HL-60 (cell line): ENCODE results near the gene BAHCC1.

Source experiments
- DNase-seq, 2 experiments: peaks; one replicate each; pipeline ENCODE4 v3.0.0-alpha.2; 2010 to 2020; ENCODE audit warnings: low read depth in 1 of 2, low spot score in 1 of 2
- H3K27ac ChIP-seq: fragments of 250-450 bp; sonication (Bioruptor Pico); replicated peaks from 2 replicates; pipeline ENCODE4 v1.5.1; 2020; ENCODE audit warnings: mild to moderate bottlenecking, moderate library complexity
- H3K27me3 ChIP-seq: fragments of 250-450 bp; sonication (Bioruptor Pico); 2 replicates; pipeline ENCODE4 v1.5.1; 2021; ENCODE audit warnings: mild to moderate bottlenecking, moderate library complexity; ENCODE audit not compliant: insufficient read depth, poor library complexity, severe bottlenecking
- H3K4me3 ChIP-seq: replicated peaks from 2 replicates; pipeline ENCODE4 v1.5.1; 2011; ENCODE audit warnings: mild to moderate bottlenecking, control low read depth, low read length; ENCODE audit not compliant: insufficient read depth
- GABPA ChIP-seq: IDR thresholded peaks from 2 replicates; pipeline ENCODE4 v1.6.1; 2012; ENCODE audit warnings: low read depth
- POLR2AphosphoS5 ChIP-seq: IDR thresholded peaks from 2 replicates; pipeline ENCODE4 v1.6.1; 2012; ENCODE audit warnings: low read depth
- SPI1 ChIP-seq: IDR thresholded peaks from 2 replicates; pipeline ENCODE4 v1.6.1; 2012; ENCODE audit warnings: low read depth, mild to moderate bottlenecking, borderline replicate concordance
- TF ChIP-seq, protein P1 (sequence below): IDR thresholded peaks from one replicate; pipeline ENCODE4 v1.5.1; 2011; ENCODE audit warnings: low read length, control low read depth, inconsistent platforms; ENCODE audit not compliant: insufficient read depth
- TF ChIP-seq, protein P2 (sequence below): IDR thresholded peaks from 2 replicates; pipeline ENCODE4 v1.6.1; 2012; ENCODE audit warnings: low read depth; ENCODE audit not compliant: insufficient replicate concordance

The BAHCC1 gene

DNA sequence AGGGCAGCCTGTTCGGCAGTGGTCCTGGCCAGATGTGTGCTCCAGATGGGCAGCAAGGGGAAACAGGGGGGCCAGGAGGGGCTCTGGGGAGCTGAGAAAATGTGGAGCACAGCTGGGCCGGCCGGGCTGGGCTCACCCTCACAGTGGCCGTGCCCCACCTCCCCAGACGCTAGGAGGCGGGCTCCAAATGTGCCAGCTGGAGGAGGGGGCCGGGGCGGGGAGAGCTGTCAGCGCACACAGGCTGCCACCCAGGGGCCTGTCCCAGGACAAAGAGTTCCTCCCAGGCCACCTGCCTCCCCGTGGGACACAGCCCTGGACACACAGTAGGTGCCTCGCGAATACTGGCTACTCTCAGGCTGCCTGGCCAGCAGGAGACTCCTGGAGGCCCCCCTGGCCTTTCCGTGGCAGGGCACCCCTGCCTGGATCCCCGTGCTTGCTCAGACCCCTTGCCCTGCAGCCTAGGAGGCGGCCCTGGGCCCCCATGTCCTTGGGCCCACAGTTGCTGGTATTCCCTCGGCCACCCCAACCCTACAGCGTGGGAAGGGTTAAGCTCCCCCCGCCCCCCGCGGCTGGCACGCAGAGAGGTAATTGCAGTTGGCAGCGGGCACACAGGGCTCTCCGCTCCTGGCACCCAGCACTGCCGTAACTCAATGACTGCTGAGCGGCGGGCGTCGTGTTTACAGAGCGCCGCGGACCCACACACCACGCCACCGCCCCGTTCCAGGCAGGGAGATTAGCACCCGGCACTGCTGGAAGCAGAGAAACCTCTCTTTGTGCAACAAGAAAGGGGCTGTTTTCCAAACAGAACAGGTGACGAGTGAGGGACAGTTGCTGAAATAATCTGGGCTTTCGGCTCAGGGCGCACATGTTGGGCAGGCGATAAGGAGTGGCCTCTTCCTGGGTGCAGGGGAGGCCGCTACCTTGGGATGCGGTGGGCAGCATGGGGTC is 32.2 kb downstream of the BAHCC1 start:
- peak overlapping the region; percentile 19 for H3K4me3 ChIP-seq
- DNase-seq: peak; percentile 45 to 88
- TF ChIP-seq GABPA (no peak), SPI1 (peak; percentile 26; the same call in 1 of the 2 replicates), POLR2AphosphoS5 (peak; percentile 95)
- TF ChIP-seq, protein P1, sequence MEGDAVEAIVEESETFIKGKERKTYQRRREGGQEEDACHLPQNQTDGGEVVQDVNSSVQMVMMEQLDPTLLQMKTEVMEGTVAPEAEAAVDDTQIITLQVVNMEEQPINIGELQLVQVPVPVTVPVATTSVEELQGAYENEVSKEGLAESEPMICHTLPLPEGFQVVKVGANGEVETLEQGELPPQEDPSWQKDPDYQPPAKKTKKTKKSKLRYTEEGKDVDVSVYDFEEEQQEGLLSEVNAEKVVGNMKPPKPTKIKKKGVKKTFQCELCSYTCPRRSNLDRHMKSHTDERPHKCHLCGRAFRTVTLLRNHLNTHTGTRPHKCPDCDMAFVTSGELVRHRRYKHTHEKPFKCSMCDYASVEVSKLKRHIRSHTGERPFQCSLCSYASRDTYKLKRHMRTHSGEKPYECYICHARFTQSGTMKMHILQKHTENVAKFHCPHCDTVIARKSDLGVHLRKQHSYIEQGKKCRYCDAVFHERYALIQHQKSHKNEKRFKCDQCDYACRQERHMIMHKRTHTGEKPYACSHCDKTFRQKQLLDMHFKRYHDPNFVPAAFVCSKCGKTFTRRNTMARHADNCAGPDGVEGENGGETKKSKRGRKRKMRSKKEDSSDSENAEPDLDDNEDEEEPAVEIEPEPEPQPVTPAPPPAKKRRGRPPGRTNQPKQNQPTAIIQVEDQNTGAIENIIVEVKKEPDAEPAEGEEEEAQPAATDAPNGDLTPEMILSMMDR: no peak
- TF ChIP-seq, protein P2, sequence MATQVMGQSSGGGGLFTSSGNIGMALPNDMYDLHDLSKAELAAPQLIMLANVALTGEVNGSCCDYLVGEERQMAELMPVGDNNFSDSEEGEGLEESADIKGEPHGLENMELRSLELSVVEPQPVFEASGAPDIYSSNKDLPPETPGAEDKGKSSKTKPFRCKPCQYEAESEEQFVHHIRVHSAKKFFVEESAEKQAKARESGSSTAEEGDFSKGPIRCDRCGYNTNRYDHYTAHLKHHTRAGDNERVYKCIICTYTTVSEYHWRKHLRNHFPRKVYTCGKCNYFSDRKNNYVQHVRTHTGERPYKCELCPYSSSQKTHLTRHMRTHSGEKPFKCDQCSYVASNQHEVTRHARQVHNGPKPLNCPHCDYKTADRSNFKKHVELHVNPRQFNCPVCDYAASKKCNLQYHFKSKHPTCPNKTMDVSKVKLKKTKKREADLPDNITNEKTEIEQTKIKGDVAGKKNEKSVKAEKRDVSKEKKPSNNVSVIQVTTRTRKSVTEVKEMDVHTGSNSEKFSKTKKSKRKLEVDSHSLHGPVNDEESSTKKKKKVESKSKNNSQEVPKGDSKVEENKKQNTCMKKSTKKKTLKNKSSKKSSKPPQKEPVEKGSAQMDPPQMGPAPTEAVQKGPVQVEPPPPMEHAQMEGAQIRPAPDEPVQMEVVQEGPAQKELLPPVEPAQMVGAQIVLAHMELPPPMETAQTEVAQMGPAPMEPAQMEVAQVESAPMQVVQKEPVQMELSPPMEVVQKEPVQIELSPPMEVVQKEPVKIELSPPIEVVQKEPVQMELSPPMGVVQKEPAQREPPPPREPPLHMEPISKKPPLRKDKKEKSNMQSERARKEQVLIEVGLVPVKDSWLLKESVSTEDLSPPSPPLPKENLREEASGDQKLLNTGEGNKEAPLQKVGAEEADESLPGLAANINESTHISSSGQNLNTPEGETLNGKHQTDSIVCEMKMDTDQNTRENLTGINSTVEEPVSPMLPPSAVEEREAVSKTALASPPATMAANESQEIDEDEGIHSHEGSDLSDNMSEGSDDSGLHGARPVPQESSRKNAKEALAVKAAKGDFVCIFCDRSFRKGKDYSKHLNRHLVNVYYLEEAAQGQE: no peak
- H3K27ac ChIP-seq: peak overlapping the region; percentile 97
- no peaks in the 10 kb centered on the region for H3K27me3 ChIP-seq

DNA sequence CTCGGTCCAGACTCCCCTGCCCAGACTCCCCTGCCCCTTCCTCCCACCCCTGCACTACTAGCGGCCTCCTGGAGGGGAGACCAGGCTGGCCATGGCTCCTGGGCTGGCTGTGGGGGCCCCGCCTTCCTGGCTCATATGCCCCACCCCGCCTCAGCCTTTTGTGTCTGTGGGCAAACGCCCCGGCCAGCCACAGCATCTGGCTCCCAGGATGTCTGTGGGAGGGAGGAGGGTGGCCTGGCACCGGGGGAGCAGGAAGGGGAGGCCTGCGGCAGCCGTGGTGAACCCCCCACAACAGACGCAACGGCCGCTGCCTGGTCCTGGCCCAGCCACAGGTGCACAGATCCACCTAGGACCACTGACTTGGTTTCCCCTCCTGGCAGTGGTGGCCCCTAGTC is 32.9 kb downstream of the BAHCC1 start:
- TF ChIP-seq, protein P2: no peak
- peak; percentile 100 for TF ChIP-seq POLR2AphosphoS5
- DNase-seq: peak; percentile 81 to 96
- peak overlapping the region; percentile 97 for H3K27ac ChIP-seq
- H3K4me3 ChIP-seq: no peak overlapping the region; the same call in 1 of the 2 replicates
- H3K27me3 ChIP-seq: no peaks in the 10 kb centered on the region

DNA sequence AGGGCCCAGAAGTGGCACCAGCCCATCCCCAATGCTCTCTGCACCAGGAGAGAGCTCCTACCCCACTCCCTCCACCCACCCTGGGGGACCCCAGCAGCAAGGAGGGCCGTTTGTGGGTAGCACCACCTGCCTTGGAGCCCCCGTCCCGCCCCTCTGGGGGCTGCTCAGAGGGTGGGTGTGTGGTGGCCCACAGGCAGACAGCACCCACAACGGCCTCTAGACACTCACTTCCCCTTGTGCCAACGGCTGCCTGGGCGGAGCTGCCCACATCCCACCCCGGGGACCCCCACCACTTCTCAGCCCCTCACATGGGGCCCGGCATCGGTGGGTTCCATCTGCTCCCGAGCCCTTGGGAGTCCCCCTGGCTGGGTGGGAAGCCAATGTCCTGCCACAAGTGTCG is 33.3 kb downstream of the BAHCC1 start:
- Histone ChIP-seq H3K27me3 (no peaks in the 10 kb centered on the region), H3K4me3 (peak overlapping the region; percentile 28), H3K27ac (peak overlapping the region; percentile 97)
- DNase-seq: peak; percentile 70 to 91
- TF ChIP-seq, protein P2: no peak
- TF ChIP-seq GABPA (no peak), POLR2AphosphoS5 (peak; percentile 74; the same call in 1 of the 2 replicates), SPI1 (peak; percentile 85)
- TF ChIP-seq, protein P1: no peak
